Neural cell (in vitro differentiated cells): ENCODE data around the gene TSPAN11. TPM values are rescaled to one million over a fixed set of nuclear protein-coding genes. Genes with fewer than 3 reads are reported as not detected.

Source experiments
- H2AFZ ChIP-seq: fragments of 200-600, 300-800 bp; sonication (generic), shearing (Covaris generic); 2 replicates; pipeline ENCODE4 v1.6.0; 2014; ENCODE audit warnings: low read depth, mild to moderate bottlenecking, antibody characterized with exemption, low read length, moderate library complexity
- H3F3A ChIP-seq: fragments of 200-600 bp; shearing (Covaris generic); 2 replicates; pipeline ENCODE4 v1.6.1; 2016; ENCODE audit warnings: mild to moderate bottlenecking, moderate library complexity, mixed read lengths, antibody characterized with exemption, low read length; ENCODE audit not compliant: insufficient read depth, poor library complexity, severe bottlenecking
- H3K27ac ChIP-seq: fragments of 200-600, 300-800 bp; sonication (generic), shearing (Covaris generic); 2 replicates; pipeline ENCODE4 v1.5.1; 2014; ENCODE audit warnings: mild to moderate bottlenecking, low read length, moderate library complexity
- H3K27me3 ChIP-seq: fragments of 300-800, 200-600 bp; sonication (generic), shearing (Covaris generic); 2 replicates; pipeline ENCODE4 v1.6.0; 2014; ENCODE audit warnings: mild to moderate bottlenecking, low read depth, low read length, moderate library complexity; ENCODE audit not compliant: insufficient read depth
- H3K36me3 ChIP-seq: fragments of 300-800, 200-600 bp; sonication (generic), shearing (Covaris generic); 2 replicates; pipeline ENCODE4 v1.5.1; 2014; ENCODE audit warnings: mild to moderate bottlenecking, antibody characterized with exemption, low read length, moderate library complexity; ENCODE audit not compliant: insufficient read depth
- H3K4me2 ChIP-seq: fragments of 300-800, 200-600 bp; sonication (generic), shearing (Covaris generic); 2 replicates; pipeline ENCODE4 v1.6.0; 2014; ENCODE audit warnings: mild to moderate bottlenecking, low read length
- H3K4me3 ChIP-seq: fragments of 300-800, 200-600 bp; sonication (generic), shearing (Covaris generic); 2 replicates; pipeline ENCODE4 v1.5.1; 2014; ENCODE audit warnings: mild to moderate bottlenecking, low read length, moderate library complexity
- H3K79me2 ChIP-seq: fragments of 200-600 bp; shearing (Covaris generic); replicated peaks from 2 replicates; pipeline ENCODE4 v1.6.0; 2014; ENCODE audit warnings: mild to moderate bottlenecking, low read length, moderate library complexity; ENCODE audit not compliant: insufficient read depth
- H3K9ac ChIP-seq: fragments of 300-800, 200-600 bp; sonication (generic), shearing (Covaris generic); 2 replicates; pipeline ENCODE4 v1.6.1; 2016; ENCODE audit warnings: mild to moderate bottlenecking, low read length, mixed read lengths
- H3K9me2 ChIP-seq: fragments of 200-600 bp; shearing (Covaris generic); 2 replicates; pipeline ENCODE4 v1.6.1; 2016; ENCODE audit warnings: mild to moderate bottlenecking, low read length, mixed read lengths; ENCODE audit not compliant: insufficient read depth
- H3K9me3 ChIP-seq: fragments of 200-600, 300-800 bp; sonication (generic), shearing (Covaris generic); 2 replicates; pipeline ENCODE4 v1.6.1; 2016; ENCODE audit warnings: mild to moderate bottlenecking, mixed run types, low read length, moderate library complexity, mixed read lengths
- H4K20me1 ChIP-seq: fragments of 200-600 bp; shearing (Covaris generic); 2 replicates; pipeline ENCODE4 v1.6.1; 2016; ENCODE audit warnings: mild to moderate bottlenecking, mixed run types; ENCODE audit not compliant: insufficient read depth
- EP300 ChIP-seq: fragments of 450-650 bp; conservative IDR thresholded peaks from 2 replicates; pipeline ENCODE4 v1.6.1; 2014; ENCODE audit warnings: antibody characterized with exemption, mild to moderate bottlenecking, moderate library complexity; ENCODE audit not compliant: poor library complexity, severe bottlenecking
- MXI1 ChIP-seq: fragments of 450-650 bp; conservative IDR thresholded peaks from 2 replicates; pipeline ENCODE4 v1.6.1; 2014; ENCODE audit warnings: antibody characterized with exemption, mild to moderate bottlenecking; ENCODE audit not compliant: poor library complexity, severe bottlenecking
- POLR2AphosphoS5 ChIP-seq: IDR thresholded peaks from 2 replicates; pipeline ENCODE4 v1.6.1; 2012
- RAD21 ChIP-seq: fragments of 450-650 bp; conservative IDR thresholded peaks from 2 replicates; pipeline ENCODE4 v1.6.1; 2014; ENCODE audit warnings: antibody characterized with exemption, mild to moderate bottlenecking, moderate library complexity
- SMC3 ChIP-seq: fragments of 450-650 bp; conservative IDR thresholded peaks from 2 replicates; pipeline ENCODE4 v1.6.1; 2014; ENCODE audit warnings: antibody characterized with exemption, mild to moderate bottlenecking, moderate library complexity; ENCODE audit not compliant: poor library complexity
- TAF1 ChIP-seq: IDR thresholded peaks from 2 replicates; pipeline ENCODE4 v1.6.1; 2012; ENCODE audit warnings: low read depth
- polyA plus RNA-seq: library from polyadenylated mRNA; depleted of rRNA; stranded (reverse); fragments of >200 nt; gene quantifications from 2 replicates; pipeline ENCODE4 v1.2.3, GENCODE V29; 2014
- TF ChIP-seq, protein P1 (sequence below): fragments of 450-650 bp; IDR thresholded peaks from 2 replicates; pipeline ENCODE4 v1.5.1; 2014; ENCODE audit warnings: antibody characterized with exemption, mild to moderate bottlenecking, moderate library complexity; ENCODE audit not compliant: poor library complexity, severe bottlenecking
- TF ChIP-seq, protein P2 (sequence below): IDR thresholded peaks from 2 replicates; pipeline ENCODE4 v1.6.1; 2012; ENCODE audit warnings: borderline replicate concordance

Gene TSPAN11
- polyA plus RNA-seq, 1 donor from 2014 or later, result 5.6 TPM

DNA sequence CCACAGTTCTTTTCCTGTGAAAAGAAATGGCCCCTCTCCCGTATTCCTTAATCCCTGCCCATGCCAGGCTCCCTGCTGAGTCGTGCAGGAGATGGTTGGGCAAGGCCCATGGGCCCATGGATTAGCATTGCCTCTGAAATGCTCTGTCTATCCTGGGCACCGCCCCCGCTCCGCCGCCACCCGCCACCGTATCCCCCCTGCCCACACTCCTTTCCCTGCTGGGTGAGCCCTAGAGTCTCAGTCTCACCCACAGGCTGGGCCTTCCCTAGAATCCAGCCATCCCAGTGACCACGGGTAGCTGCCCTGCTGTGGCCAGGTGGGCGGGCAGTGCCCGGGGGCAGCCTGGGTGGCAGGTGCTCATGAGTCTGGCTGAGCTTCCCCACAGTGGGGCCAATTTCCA, 50.6 kb downstream of the TSPAN11 start:
- no peaks in the 10 kb centered on the region for H3F3A ChIP-seq
- no peak overlapping the region for H3K4me2 ChIP-seq
- H3K9ac ChIP-seq, result no peak overlapping the region
- H3K36me3 ChIP-seq, result no peaks in the 10 kb centered on the region
- no peaks in the 10 kb centered on the region for H4K20me1 ChIP-seq
- H3K4me3 ChIP-seq, result no peak overlapping the region
- TF ChIP-seq, protein P1, sequence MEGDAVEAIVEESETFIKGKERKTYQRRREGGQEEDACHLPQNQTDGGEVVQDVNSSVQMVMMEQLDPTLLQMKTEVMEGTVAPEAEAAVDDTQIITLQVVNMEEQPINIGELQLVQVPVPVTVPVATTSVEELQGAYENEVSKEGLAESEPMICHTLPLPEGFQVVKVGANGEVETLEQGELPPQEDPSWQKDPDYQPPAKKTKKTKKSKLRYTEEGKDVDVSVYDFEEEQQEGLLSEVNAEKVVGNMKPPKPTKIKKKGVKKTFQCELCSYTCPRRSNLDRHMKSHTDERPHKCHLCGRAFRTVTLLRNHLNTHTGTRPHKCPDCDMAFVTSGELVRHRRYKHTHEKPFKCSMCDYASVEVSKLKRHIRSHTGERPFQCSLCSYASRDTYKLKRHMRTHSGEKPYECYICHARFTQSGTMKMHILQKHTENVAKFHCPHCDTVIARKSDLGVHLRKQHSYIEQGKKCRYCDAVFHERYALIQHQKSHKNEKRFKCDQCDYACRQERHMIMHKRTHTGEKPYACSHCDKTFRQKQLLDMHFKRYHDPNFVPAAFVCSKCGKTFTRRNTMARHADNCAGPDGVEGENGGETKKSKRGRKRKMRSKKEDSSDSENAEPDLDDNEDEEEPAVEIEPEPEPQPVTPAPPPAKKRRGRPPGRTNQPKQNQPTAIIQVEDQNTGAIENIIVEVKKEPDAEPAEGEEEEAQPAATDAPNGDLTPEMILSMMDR, result no peak
- TF ChIP-seq SMC3, result no peak
- TF ChIP-seq POLR2AphosphoS5, result no peak
- no peak for TF ChIP-seq RAD21
- TF ChIP-seq, protein P2, sequence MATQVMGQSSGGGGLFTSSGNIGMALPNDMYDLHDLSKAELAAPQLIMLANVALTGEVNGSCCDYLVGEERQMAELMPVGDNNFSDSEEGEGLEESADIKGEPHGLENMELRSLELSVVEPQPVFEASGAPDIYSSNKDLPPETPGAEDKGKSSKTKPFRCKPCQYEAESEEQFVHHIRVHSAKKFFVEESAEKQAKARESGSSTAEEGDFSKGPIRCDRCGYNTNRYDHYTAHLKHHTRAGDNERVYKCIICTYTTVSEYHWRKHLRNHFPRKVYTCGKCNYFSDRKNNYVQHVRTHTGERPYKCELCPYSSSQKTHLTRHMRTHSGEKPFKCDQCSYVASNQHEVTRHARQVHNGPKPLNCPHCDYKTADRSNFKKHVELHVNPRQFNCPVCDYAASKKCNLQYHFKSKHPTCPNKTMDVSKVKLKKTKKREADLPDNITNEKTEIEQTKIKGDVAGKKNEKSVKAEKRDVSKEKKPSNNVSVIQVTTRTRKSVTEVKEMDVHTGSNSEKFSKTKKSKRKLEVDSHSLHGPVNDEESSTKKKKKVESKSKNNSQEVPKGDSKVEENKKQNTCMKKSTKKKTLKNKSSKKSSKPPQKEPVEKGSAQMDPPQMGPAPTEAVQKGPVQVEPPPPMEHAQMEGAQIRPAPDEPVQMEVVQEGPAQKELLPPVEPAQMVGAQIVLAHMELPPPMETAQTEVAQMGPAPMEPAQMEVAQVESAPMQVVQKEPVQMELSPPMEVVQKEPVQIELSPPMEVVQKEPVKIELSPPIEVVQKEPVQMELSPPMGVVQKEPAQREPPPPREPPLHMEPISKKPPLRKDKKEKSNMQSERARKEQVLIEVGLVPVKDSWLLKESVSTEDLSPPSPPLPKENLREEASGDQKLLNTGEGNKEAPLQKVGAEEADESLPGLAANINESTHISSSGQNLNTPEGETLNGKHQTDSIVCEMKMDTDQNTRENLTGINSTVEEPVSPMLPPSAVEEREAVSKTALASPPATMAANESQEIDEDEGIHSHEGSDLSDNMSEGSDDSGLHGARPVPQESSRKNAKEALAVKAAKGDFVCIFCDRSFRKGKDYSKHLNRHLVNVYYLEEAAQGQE, result no peak
- TF ChIP-seq TAF1, result no peak
- H3K9me3 ChIP-seq, result no peaks in the 10 kb centered on the region
- no peak overlapping the region for H2AFZ ChIP-seq
- H3K79me2 ChIP-seq, result no peaks in the 10 kb centered on the region
- no peak overlapping the region for H3K27ac ChIP-seq
- H3K9me2 ChIP-seq, result no peaks in the 10 kb centered on the region
- H3K27me3 ChIP-seq, result no peaks in the 10 kb centered on the region

DNA sequence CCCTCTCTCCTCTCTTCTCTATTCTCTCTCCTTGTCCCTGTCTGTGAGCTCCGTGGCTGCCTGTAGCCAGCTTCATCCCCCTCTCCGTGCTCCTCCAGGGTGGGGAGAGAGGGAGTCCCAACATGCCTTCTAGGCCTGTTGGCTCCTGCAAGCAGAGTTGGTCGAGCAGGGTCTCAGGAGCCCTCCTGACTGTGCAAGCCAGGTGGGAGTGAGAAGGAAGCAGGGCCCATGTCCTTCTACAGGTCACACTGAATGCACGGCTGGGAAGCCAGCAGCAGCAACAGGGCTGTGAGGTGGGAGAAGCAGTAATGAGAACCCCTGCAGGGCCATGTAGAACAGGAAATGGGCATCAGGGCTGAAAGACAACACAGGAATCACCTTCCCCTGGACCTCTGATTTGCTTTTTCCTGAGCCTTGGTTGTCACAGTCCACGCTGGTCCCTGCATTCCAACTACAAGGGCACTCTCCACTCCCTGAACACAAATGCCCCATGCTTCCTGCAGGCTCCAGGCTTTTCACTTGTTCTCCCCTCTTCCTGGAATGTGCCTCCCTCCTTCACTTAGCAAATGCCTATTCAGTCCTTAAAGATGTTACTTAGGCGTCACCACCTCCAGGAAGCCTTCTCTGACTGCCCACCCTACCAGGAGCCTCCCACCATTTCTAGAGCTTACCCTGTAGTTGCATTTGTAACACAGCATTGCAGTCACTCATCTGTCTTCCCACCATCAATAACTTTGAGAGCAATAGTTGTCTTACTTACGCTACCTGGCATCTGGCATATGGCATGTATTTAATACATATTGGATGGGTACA, 51.2 kb downstream of the TSPAN11 start:
- H3K27ac ChIP-seq, result no peak overlapping the region
- H3K36me3 ChIP-seq, result no peaks in the 10 kb centered on the region
- H3K4me3 ChIP-seq, result no peak overlapping the region
- no peak for TF ChIP-seq EP300
- H3F3A ChIP-seq, result no peaks in the 10 kb centered on the region
- no peak overlapping the region for H3K4me2 ChIP-seq
- no peaks in the 10 kb centered on the region for H3K27me3 ChIP-seq
- no peaks in the 10 kb centered on the region for H3K79me2 ChIP-seq
- H3K9ac ChIP-seq, result no peak overlapping the region
- H3K9me2 ChIP-seq, result no peaks in the 10 kb centered on the region
- H4K20me1 ChIP-seq, result no peaks in the 10 kb centered on the region
- no peaks in the 10 kb centered on the region for H3K9me3 ChIP-seq
- no peak overlapping the region for H2AFZ ChIP-seq

DNA sequence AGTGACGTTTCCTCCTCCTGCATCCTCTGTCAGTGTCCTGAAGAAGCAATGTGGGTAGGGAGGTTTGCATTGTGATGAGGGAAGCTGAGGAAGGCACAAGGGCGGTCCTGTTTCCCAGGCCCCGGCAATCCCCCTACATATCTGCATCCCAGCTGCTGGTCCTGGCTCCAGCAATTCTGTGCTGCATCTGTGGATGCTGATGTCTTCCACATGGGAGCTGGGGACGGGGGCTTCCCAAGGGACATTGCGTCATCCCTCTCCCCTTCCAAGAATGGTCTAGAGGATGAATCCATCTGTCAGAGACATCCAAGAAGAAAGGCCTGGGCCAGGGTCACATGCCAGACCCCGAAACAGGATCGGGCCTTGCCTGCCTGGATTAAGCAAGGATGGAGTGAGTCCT, 52.1 kb downstream of the TSPAN11 start:
- H3K4me3 ChIP-seq, result no peak overlapping the region
- TF ChIP-seq RAD21 (no peak), MXI1 (no peak), SMC3 (no peak), POLR2AphosphoS5 (no peak)
- no peaks in the 10 kb centered on the region for H3K36me3 ChIP-seq
- no peaks in the 10 kb centered on the region for H3K9me3 ChIP-seq
- no peaks in the 10 kb centered on the region for H3K9me2 ChIP-seq
- no peaks in the 10 kb centered on the region for H4K20me1 ChIP-seq
- H3K9ac ChIP-seq, result no peak overlapping the region
- H3F3A ChIP-seq, result no peaks in the 10 kb centered on the region
- no peaks in the 10 kb centered on the region for H3K27me3 ChIP-seq
- no peaks in the 10 kb centered on the region for H3K79me2 ChIP-seq
- H3K27ac ChIP-seq, result no peak overlapping the region
- H3K4me2 ChIP-seq, result no peak overlapping the region
- H2AFZ ChIP-seq, result no peak overlapping the region
